Endothelial cell of umbilical vein (primary cell): ENCODE measurements around the gene PGGHG. TPM values are rescaled to one million over a fixed set of nuclear protein-coding genes. Genes with fewer than 3 reads are reported as not detected.

ENCODE experiments used
- BruUV-seq: library from RNA; stranded (reverse); fragments of 400-500 nt; replicated peaks from 2 replicates; lab custom pipeline; 2021; lab: Mats Ljungman, UMichigan
- CTCF ChIA-PET: fragments of 300-600, 350-600 bp; sonication (Branson Sonifier 250); formaldehyde crosslinking; loops from one replicate; lab custom pipeline; 2021; ENCODE audit warnings: antibody characterized with exemption, inconsistent platforms; lab: Charles Lee
- POLR2A ChIA-PET: fragments of 300-600, 350-600 bp; sonication (Branson Sonifier 250); formaldehyde crosslinking; loops from one replicate; lab custom pipeline; 2021; ENCODE audit warnings: antibody characterized with exemption, inconsistent platforms; lab: Charles Lee
- DNase-seq: peaks from one replicate; pipeline ENCODE4 v3.0.0-alpha.2; 2011; ENCODE audit warnings: low read depth, low spot score
- FAIRE-seq: peaks from 2 replicates; lab custom pipeline; 2011; peaks lifted over from hg19 to GRCh38; lab: Jason Lieb, UNC
- H2AFZ ChIP-seq: 2 replicates; pipeline ENCODE4 v1.6.0; 2012; ENCODE audit warnings: low read depth, low read length, control low read depth, inconsistent platforms
- H3K27ac ChIP-seq: 2 replicates; pipeline ENCODE4 v1.5.1; 2011; ENCODE audit warnings: low read depth, mild to moderate bottlenecking, control low read depth, low read length, moderate library complexity; ENCODE audit not compliant: insufficient read depth
- H3K27me3 ChIP-seq, 2 experiments: 2 replicates each; pipeline versions ENCODE4 v1.6.0 to v1.6.1; 2011; ENCODE audit warnings: low read length in 2 of 2, mixed read lengths in 1 of 2; ENCODE audit not compliant: control insufficient read depth in 2 of 2, insufficient read depth in 2 of 2
- H3K36me3 ChIP-seq, 2 experiments: 2 replicates in 1 of 2; 3 replicates in 1 of 2; pipeline ENCODE4 v1.5.1; 2011; ENCODE audit warnings: low read length in 2 of 2, mild to moderate bottlenecking in 1 of 2, moderate library complexity in 1 of 2; ENCODE audit not compliant: control insufficient read depth in 2 of 2, insufficient read depth in 2 of 2; ENCODE audit errors: extremely low read depth in 1 of 2
- H3K4me1 ChIP-seq: 3 replicates; pipeline ENCODE4 v1.5.1; 2011; ENCODE audit warnings: mild to moderate bottlenecking, low read length; ENCODE audit not compliant: control insufficient read depth, insufficient read depth; ENCODE audit errors: extremely low read depth
- H3K4me2 ChIP-seq: 2 replicates; pipeline ENCODE4 v1.6.1; 2011; ENCODE audit warnings: low read length, control low read depth, mixed read lengths; ENCODE audit not compliant: insufficient read depth
- H3K4me3 ChIP-seq, 3 experiments: fragments of 200-600 bp in 1 of 3; sonication (generic), shearing (Covaris generic) in 1 of 3; replicated peaks in 1 of 3; 2 replicates each; pipeline ENCODE4 v1.5.1; 2011 to 2016; ENCODE audit warnings: control low read depth in 3 of 3, low read length in 3 of 3, mild to moderate bottlenecking in 2 of 3, inconsistent platforms in 1 of 3, low read depth in 1 of 3, moderate library complexity in 1 of 3; ENCODE audit not compliant: insufficient read depth in 1 of 3
- H3K79me2 ChIP-seq: 2 replicates; pipeline ENCODE4 v1.6.0; 2012; ENCODE audit warnings: low read length, inconsistent platforms; ENCODE audit not compliant: control insufficient read depth, insufficient read depth
- H3K9ac ChIP-seq: replicated peaks from 2 replicates; pipeline ENCODE3; 2011; ENCODE audit warnings: low read length, control low read depth; ENCODE audit not compliant: insufficient read depth; ENCODE audit errors: extremely low read depth
- H3K9me1 ChIP-seq: replicated peaks from 3 replicates; pipeline ENCODE4 v1.6.0; 2011; ENCODE audit warnings: mild to moderate bottlenecking, low read length; ENCODE audit not compliant: control insufficient read depth, insufficient read depth; ENCODE audit errors: extremely low read depth
- H3K9me3 ChIP-seq: replicated peaks from 2 replicates; pipeline ENCODE4 v1.5.1; 2012; ENCODE audit warnings: low read length, inconsistent platforms; ENCODE audit not compliant: control insufficient read depth, insufficient read depth
- H4K20me1 ChIP-seq: replicated peaks from 2 replicates; pipeline ENCODE3; 2011; ENCODE audit warnings: mild to moderate bottlenecking, low read length; ENCODE audit not compliant: control insufficient read depth, insufficient read depth; ENCODE audit errors: extremely low read depth
- EZH2 ChIP-seq: IDR thresholded peaks from 2 replicates; pipeline ENCODE4 v1.6.1; 2012; ENCODE audit warnings: borderline replicate concordance, low read depth, mild to moderate bottlenecking, moderate library complexity, low read length, inconsistent platforms; ENCODE audit not compliant: severe bottlenecking
- FOS ChIP-seq: IDR thresholded peaks from 2 replicates; pipeline ENCODE4 v1.6.1; 2011; ENCODE audit warnings: mild to moderate bottlenecking, low read length, moderate library complexity, borderline replicate concordance; ENCODE audit not compliant: insufficient read depth
- GATA2 ChIP-seq: IDR thresholded peaks from 2 replicates; pipeline ENCODE4 v1.7.0; 2011; ENCODE audit warnings: low read depth, mild to moderate bottlenecking, moderate library complexity, mixed read lengths, low read length; ENCODE audit not compliant: insufficient read length, insufficient read depth
- JUN ChIP-seq: IDR thresholded peaks from 2 replicates; pipeline ENCODE4 v1.6.1; 2011; ENCODE audit warnings: borderline replicate concordance, low read depth; ENCODE audit not compliant: insufficient read length, insufficient read depth
- MAX ChIP-seq: IDR thresholded peaks from 2 replicates; pipeline ENCODE4 v1.6.1; 2011; ENCODE audit not compliant: insufficient read depth, insufficient read length
- MYC ChIP-seq: IDR thresholded peaks from one replicate; pipeline ENCODE4 v1.6.1; 2011; ENCODE audit warnings: mild to moderate bottlenecking, low read depth, low read length
- POLR2A ChIP-seq: IDR thresholded peaks from 2 replicates; pipeline ENCODE4 v1.6.1; 2012; ENCODE audit warnings: low read depth, mild to moderate bottlenecking, control low read depth, low read length
- POLR2AphosphoS5 ChIP-seq: IDR thresholded peaks from 2 replicates; pipeline ENCODE4 v1.6.1; 2012; ENCODE audit warnings: low read depth, mild to moderate bottlenecking, control low read depth, low read length, moderate library complexity; ENCODE audit not compliant: insufficient read depth
- dilution Hi-C: fragments of 300-500 bp; cut with MboI; formaldehyde crosslinking; loops from one replicate; pipeline ENCODE4 v1.15.0; 2019; ENCODE audit warnings: low sequenced_read_pairs; ENCODE audit not compliant: extremely low pct_ligation_motif_present
- intact Hi-C: fragments of 100-400 bp; cut with micrococcal nuclease; formaldehyde crosslinking; loops from one replicate; pipeline ENCODE4 v1.10.0; 2022
- polyA plus RNA-seq, 4 experiments: library from polyadenylated mRNA; depleted of rRNA in 3 of 4; stranded (reverse) in 3 of 4; unstranded in 1 of 4; fragments of >200 nt; gene quantifications; 2 replicates each; pipeline versions ENCODE4 v1.2.1 to v1.2.3, GENCODE V29; 2011 to 2012; ENCODE audit warnings: missing spikeins in 1 of 4
- total RNA-seq: library from RNA; stranded (reverse); gene quantifications from 2 replicates; pipeline ENCODE4 v1.2.3, GENCODE V29; 2021

Gene PGGHG
- total and polyA plus RNA-seq, 2 donors (not counting 3 experiments of a cell fraction or from before 2014, with no cell fraction given), result 31.6 to 42.4 TPM

- Histone ChIP-seq H3K9me1 (no peaks in the 10 kb centered on the region), H3K4me1 (no peaks in the 10 kb centered on the region), H3K27me3 (no peaks in the 10 kb centered on the region), H2AFZ (no peak overlapping the region), H3K4me2 (no peak overlapping the region), H4K20me1 (no peaks in the 10 kb centered on the region), H3K9ac (no peak overlapping the region), H3K79me2 (no peaks in the 10 kb centered on the region), H3K36me3 (peaks cover 4 to 8% of the 10 kb centered on the region in 2 experiments), H3K9me3 (no peaks in the 10 kb centered on the region), H3K27ac (no peak overlapping the region), H3K4me3 (no peak overlapping the region)
- ChIA-PET POLR2A (no interaction called here), CTCF (interaction anchor here (0.9 to 1.5 kb wide), 2 partner anchors 24 to 104 kb away, joined by 3 to 4 read pairs; no protein-coding TSS in a partner anchor)
- FAIRE-seq (no peak), DNase-seq (no peak)
- dilution Hi-C loops (no loop called here), intact Hi-C loops (no loop called here)
- no TSS peak for BruUV-seq
- TF ChIP-seq POLR2AphosphoS5 (no peak), EZH2 (no peak), GATA2 (no peak), FOS (no peak), POLR2A (no peak), JUN (no peak), MYC (no peak)
These were observed 31.0 kb upstream of the PGGHG start for GRCh38 chr11:257766-258493.

- Histone ChIP-seq H3K9ac (no peak overlapping the region), H3K27ac (no peak overlapping the region), H2AFZ (no peak overlapping the region), H3K36me3 (no peaks in the 10 kb centered on the region), H3K27me3 (no peaks in the 10 kb centered on the region), H3K4me1 (no peaks in the 10 kb centered on the region), H3K9me3 (no peaks in the 10 kb centered on the region), H3K4me2 (no peak overlapping the region), H3K9me1 (no peaks in the 10 kb centered on the region), H3K79me2 (no peaks in the 10 kb centered on the region), H4K20me1 (no peaks in the 10 kb centered on the region), H3K4me3 (no peak overlapping the region)
- intact Hi-C loops (no loop called here), dilution Hi-C loops (no loop called here)
- CTCF ChIA-PET, result no interaction called here
- BruUV-seq, result no TSS peak
- no peak for FAIRE-seq
- POLR2A ChIA-PET, result no interaction called here
- TF ChIP-seq JUN, result no peak
- TF ChIP-seq POLR2AphosphoS5, result no peak
- TF ChIP-seq POLR2A, result no peak
- no peak for TF ChIP-seq EZH2
- TF ChIP-seq MAX, result no peak
- DNase-seq, result no peak
These were observed 29.5 kb upstream of the PGGHG start for GRCh38 chr11:259413-259812.
